CD4-positive, alpha-beta T cell (primary cell): ENCODE results near the gene IL10. TPM values are rescaled to one million over a fixed set of nuclear protein-coding genes. Genes with fewer than 3 reads are reported as not detected.

ENCODE experiments used
- ATAC-seq: fragments of 200-7000 bp; cut with Tn5 transposase; one replicate; pipeline ENCODE4 v1.10.0; 2022; ENCODE audit warnings: mild to moderate bottlenecking; ENCODE audit not compliant: poor library complexity
- CTCF ChIA-PET: fragments of 350-600 bp; sonication (Branson Sonifier 250); formaldehyde crosslinking; loops from one replicate; lab custom pipeline; 2021; ENCODE audit warnings: antibody characterized with exemption, inconsistent platforms; lab: Charles Lee
- POLR2A ChIA-PET: fragments of 350-600 bp; sonication (Branson Sonifier 250); formaldehyde crosslinking; loops from one replicate; lab custom pipeline; 2021; ENCODE audit warnings: antibody characterized with exemption, inconsistent platforms; lab: Charles Lee
- DNase-seq, 14 experiments: peaks; one replicate each; pipeline ENCODE4 v3.0.0-alpha.2; 2013 to 2020; ENCODE audit warnings: mixed read lengths in 2 of 14
- H3K27ac ChIP-seq, 2 donors: one replicate each; pipeline versions ENCODE4 v1.5.1 to v1.7.0; 2013; ENCODE audit warnings: low read length in 2 of 2, low read depth in 1 of 2, mild to moderate bottlenecking in 1 of 2
- H3K27me3 ChIP-seq, 2 experiments: 1 replicate in 1 of 2; 2 replicates in 1 of 2; pipeline versions ENCODE4 v1.6.1 to v1.7.0; 2013; ENCODE audit warnings: low read length in 2 of 2, control low read depth in 1 of 2, mild to moderate bottlenecking in 1 of 2, moderate library complexity in 1 of 2; ENCODE audit not compliant: insufficient read depth in 2 of 2, control insufficient read depth in 1 of 2
- H3K36me3 ChIP-seq: one replicate; pipeline ENCODE4 v1.6.1; 2013; ENCODE audit warnings: low read length, control low read depth; ENCODE audit not compliant: insufficient read depth
- H3K4me1 ChIP-seq: one replicate; pipeline ENCODE4 v1.6.1; 2013; ENCODE audit warnings: low read length, control low read depth; ENCODE audit not compliant: insufficient read depth
- H3K4me3 ChIP-seq: one replicate; pipeline ENCODE4 v1.5.1; 2013; ENCODE audit warnings: mild to moderate bottlenecking, low read length, moderate library complexity
- H3K9me3 ChIP-seq, 2 experiments: 1 replicate in 1 of 2; 2 replicates in 1 of 2; pipeline versions ENCODE4 v1.6.1 to v1.7.0; 2013; ENCODE audit warnings: low read length in 2 of 2, mild to moderate bottlenecking in 2 of 2, control low read depth in 1 of 2, moderate library complexity in 1 of 2; ENCODE audit not compliant: control insufficient read depth in 1 of 2, insufficient read depth in 1 of 2
- H3K27ac Mint-ChIP-seq: one replicate; pipeline ENCODE4 v1.8.0; 2020; ENCODE audit warnings: mixed read lengths
- H3K27me3 Mint-ChIP-seq: one replicate; pipeline ENCODE4 v1.8.0; 2021; ENCODE audit warnings: mixed read lengths
- H3K36me3 Mint-ChIP-seq: one replicate; pipeline ENCODE4 v1.8.0; 2021; ENCODE audit warnings: low read depth, mixed read lengths
- H3K4me1 Mint-ChIP-seq: one replicate; pipeline ENCODE4 v1.8.0; 2021; ENCODE audit warnings: low read depth, mixed read lengths
- H3K4me3 Mint-ChIP-seq: one replicate; pipeline ENCODE4 v1.8.0; 2020; ENCODE audit warnings: mild to moderate bottlenecking, mixed read lengths
- H3K9me3 Mint-ChIP-seq: one replicate; pipeline ENCODE4 v1.8.0; 2020; ENCODE audit warnings: mixed read lengths
- intact Hi-C, 2 experiments: fragments of 100-400 bp; cut with DNase I in 1 of 2; cut with micrococcal nuclease in 1 of 2; formaldehyde crosslinking; loops; one replicate each; pipeline versions ENCODE4 v1.15.1 to v1.9.0; 2023 to 2025; cut with DNase I, micrococcal nuclease
- total RNA-seq, 174 experiments: library from RNA in 2 of 174; stranded (reverse) in 2 of 174; gene quantifications; one replicate each; pipeline ENCODE4 v1.2.3 and lab custom pipeline; 2021 to 2026
- TF ChIP-seq, protein P1 (sequence below): fragments of 200-600 bp; IDR thresholded peaks from one replicate; pipeline ENCODE4 v1.8.0; 2022; ENCODE audit warnings: antibody characterized with exemption, mild to moderate bottlenecking

Gene IL10
- total RNA-seq, 2 experiments from 2014 or later, result 0.27 to 0.87 TPM

DNA sequence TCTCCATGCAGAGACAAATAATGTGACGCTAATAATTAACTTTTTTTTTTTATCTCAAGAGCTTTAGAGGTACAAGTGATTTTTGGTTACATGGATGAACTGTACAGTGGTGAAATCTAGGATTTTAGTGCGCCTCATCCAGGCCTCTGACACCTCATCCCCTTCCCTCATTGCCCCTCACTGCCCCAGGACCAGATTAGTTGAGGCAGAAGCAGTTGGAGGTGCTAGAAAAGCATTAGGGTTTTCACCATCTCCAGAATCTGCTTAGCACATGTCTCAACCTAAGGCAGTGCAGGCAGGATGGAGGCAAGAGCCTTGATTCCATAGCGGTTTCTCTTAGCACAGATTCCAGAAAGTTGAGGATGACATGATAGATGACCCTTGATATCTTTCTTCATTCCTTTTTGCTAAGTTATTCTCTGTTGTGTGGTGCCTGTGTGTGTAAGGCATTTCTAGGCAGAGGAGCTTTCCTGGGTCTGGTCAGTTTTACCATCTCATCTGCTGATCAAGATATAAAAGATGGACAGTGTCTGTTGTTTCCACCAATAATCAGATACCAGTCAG, 16.3 kb upstream of the IL10 start:
- Histone ChIP-seq H3K9me3 (no peaks in the 10 kb centered on the region), H3K36me3 (no peaks in the 10 kb centered on the region), H3K27me3 (no peaks in the 10 kb centered on the region), H3K27ac (no peak overlapping the region), H3K4me3 (no peak overlapping the region), H3K4me1 (peaks cover 58% of the 10 kb centered on the region)
- Mint-ChIP-seq H3K27me3 (no peaks in the 10 kb centered on the region), H3K36me3 (no peaks in the 10 kb centered on the region), H3K4me3 (no peak overlapping the region), H3K4me1 (peaks cover 74% of the 10 kb centered on the region), H3K9me3 (no peaks in the 10 kb centered on the region), H3K27ac (no peak overlapping the region)
- intact Hi-C loops, result no loop called here
- TF ChIP-seq, protein P1, sequence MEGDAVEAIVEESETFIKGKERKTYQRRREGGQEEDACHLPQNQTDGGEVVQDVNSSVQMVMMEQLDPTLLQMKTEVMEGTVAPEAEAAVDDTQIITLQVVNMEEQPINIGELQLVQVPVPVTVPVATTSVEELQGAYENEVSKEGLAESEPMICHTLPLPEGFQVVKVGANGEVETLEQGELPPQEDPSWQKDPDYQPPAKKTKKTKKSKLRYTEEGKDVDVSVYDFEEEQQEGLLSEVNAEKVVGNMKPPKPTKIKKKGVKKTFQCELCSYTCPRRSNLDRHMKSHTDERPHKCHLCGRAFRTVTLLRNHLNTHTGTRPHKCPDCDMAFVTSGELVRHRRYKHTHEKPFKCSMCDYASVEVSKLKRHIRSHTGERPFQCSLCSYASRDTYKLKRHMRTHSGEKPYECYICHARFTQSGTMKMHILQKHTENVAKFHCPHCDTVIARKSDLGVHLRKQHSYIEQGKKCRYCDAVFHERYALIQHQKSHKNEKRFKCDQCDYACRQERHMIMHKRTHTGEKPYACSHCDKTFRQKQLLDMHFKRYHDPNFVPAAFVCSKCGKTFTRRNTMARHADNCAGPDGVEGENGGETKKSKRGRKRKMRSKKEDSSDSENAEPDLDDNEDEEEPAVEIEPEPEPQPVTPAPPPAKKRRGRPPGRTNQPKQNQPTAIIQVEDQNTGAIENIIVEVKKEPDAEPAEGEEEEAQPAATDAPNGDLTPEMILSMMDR, result no peak
- ChIA-PET CTCF (no interaction called here), POLR2A (interaction anchor here (1.4 to 1.5 kb wide), 2 partner anchors 15 to 21 kb away, joined by 3 to 5 read pairs; no protein-coding TSS in a partner anchor)
- ATAC-seq (no peak), DNase-seq (no peak)

DNA sequence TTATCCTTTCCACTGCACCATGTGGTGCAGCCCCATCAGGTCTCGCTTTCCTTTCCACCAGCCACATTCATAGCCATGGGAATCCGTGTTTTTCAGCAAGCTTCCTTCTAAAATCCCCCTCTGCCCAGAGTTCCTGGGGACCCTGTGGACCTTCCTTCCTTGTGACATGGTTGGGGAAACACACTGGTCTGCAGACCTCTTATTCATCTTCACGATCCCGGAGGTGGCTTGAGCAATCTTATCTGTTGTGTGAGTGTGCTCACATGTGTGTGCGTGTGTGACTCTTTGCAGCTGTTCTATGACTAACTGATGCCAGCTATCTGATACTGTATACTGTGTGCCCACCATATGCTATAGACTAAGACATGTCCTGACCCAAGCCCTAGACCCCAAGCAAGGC, 15.6 kb upstream of the IL10 start:
- ATAC-seq (no peak), DNase-seq (peak in 1 of 14 experiments; percentile 37)
- H3K36me3 Mint-ChIP-seq, result no peaks in the 10 kb centered on the region
- Histone ChIP-seq H3K4me1 (peaks cover 57% of the 10 kb centered on the region), H3K27me3 (no peaks in the 10 kb centered on the region), H3K36me3 (no peaks in the 10 kb centered on the region), H3K9me3 (no peaks in the 10 kb centered on the region), H3K4me3 (no peak overlapping the region), H3K27ac (no peak overlapping the region)
- ChIA-PET CTCF (no interaction called here), POLR2A (interaction anchor here (0.6 to 1.5 kb wide), 2 partner anchors 15 to 22 kb away, joined by 3 to 5 read pairs; no protein-coding TSS in a partner anchor)
- H3K27ac Mint-ChIP-seq, result no peak overlapping the region
- H3K27me3 Mint-ChIP-seq, result no peaks in the 10 kb centered on the region
- intact Hi-C loops, result no loop called here
- no peak overlapping the region for H3K4me3 Mint-ChIP-seq
- peaks cover 79% of the 10 kb centered on the region for H3K4me1 Mint-ChIP-seq
- TF ChIP-seq, protein P1, result no peak
- no peaks in the 10 kb centered on the region for H3K9me3 Mint-ChIP-seq

DNA sequence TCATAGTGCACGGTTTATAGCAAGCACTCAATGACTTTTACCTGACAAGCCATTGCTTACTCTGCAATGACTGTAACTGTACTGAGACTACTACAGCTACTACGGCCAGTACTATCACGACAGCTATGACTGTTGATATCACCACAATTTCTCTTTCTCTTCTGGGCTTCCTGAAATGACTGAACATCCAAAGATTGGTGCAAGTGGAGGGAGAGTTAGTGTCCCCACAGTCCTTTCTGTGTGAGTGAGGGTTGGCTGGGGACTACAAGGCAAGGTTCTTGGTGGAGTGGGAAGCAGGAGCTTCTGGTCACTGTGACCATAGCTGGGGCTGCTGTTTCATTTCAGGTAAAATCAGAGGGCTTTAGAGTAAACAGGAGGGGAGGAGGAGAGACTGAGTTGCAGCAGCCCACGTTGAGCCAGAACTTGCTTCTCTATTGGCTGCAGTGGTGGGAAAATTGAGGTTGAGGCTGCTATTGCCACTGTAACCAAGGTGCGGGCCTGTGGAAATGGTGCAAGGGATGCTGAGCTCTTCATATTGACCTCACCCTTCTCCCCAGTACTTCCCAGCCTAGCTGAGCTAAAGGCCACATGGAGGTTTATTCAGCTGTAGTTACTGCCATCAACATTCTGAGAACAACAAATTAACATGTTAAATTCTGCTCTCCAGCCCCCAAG, 14.1 kb upstream of the IL10 start:
- H3K4me3 Mint-ChIP-seq, result no peak overlapping the region
- ATAC-seq (no peak), DNase-seq (peak in 1 of 14 experiments; percentile 41)
- ChIA-PET CTCF (interaction anchor here (1.2 to 1.4 kb wide), 2 partner anchors 11 to 16 kb away, joined by 3 to 5 read pairs; partner anchors contain the start of gene IL19), POLR2A (interaction anchor here (0.9 to 4.1 kb wide), 3 partner anchors 15 to 21 kb away, joined by 3 to 32 read pairs (median 15); partner anchors contain the start of genes IL10 and IL19)
- H3K4me1 Mint-ChIP-seq, result peaks cover 78% of the 10 kb centered on the region
- H3K27me3 Mint-ChIP-seq, result no peaks in the 10 kb centered on the region
- H3K9me3 ChIP-seq, result no peaks in the 10 kb centered on the region
- H3K27ac ChIP-seq, result no peak overlapping the region
- no peaks in the 10 kb centered on the region for H3K9me3 Mint-ChIP-seq
- H3K27me3 ChIP-seq, result no peaks in the 10 kb centered on the region
- intact Hi-C loops, result no loop called here
- TF ChIP-seq, protein P1, result no peak
- peak overlapping the region; percentile 74 for H3K27ac Mint-ChIP-seq
- no peak overlapping the region for H3K4me3 ChIP-seq
- peaks cover 52% of the 10 kb centered on the region for H3K4me1 ChIP-seq
- no peaks in the 10 kb centered on the region for H3K36me3 ChIP-seq
- no peaks in the 10 kb centered on the region for H3K36me3 Mint-ChIP-seq
